Renal pelvis (tissue), 4 donors: ENCODE measurements around the gene ARHGAP11A. TPM values are rescaled to one million over a fixed set of nuclear protein-coding genes. Genes with fewer than 3 reads are reported as not detected.

ENCODE experiments used
- DNase-seq: peaks from one replicate; pipeline ENCODE4 v3.0.0-alpha.2; 2013
- polyA plus RNA-seq, 3 donors: library from polyadenylated mRNA; unstranded; fragments of 120-200 nt; gene quantifications; one replicate each; pipeline ENCODE4 v1.2.1, GENCODE V29; 2013; ENCODE audit not compliant: insufficient read length in 3 of 3

Gene ARHGAP11A
- polyA plus RNA-seq, 3 donors: 31.6 to 35.0 (median 33.3) TPM

DNA sequence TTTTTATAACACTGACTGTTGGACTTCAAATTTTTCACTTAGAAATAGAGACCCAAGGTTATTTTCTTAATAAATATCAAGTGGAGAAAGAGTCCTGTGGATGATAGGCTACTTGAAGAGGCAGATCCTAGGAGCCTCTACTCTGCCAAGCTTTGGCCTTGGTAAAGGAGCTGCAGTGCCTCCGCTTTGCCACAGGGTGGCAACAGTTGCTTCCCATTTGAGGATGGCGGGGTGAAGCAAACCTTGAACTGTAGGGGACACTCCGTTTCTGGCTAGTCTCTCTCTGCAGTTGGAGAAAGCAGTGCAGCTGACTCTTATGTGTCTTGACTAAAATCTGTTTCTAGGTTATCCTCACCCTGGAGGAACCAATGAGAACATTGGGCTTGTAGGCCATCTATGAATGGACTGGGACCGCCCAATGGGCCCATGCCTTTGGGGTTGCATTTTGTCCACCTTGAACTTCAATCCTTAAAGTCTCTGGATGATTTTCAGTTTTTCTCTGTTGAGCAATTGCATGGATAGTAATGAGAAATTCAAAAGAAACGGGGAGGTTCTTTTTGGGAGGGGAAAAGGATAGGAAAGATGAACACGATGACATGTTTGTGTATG, 36.0 kb downstream of the ARHGAP11A start:
- DNase-seq: peak; percentile 31

DNA sequence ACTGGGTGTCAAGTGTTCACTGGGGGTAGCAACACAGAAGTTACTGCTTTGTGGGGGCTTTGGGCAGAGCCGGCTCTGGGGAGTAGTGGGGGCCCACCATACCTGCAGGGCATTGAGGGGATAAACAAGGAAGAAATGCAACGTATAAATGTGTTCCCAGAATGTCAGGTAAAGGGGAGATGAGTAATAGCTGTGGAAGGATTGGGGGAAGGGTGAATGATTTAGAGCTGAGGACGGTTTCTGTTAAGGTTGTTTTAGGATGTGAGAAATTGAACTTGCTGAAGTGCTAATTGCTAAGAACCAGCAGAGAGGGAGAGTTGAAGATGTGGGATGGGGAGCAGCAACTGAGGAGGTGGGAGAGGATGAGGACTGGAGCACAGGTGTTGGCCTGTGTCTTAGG, 36.9 kb downstream of the ARHGAP11A start:
- DNase-seq: no peak

DNA sequence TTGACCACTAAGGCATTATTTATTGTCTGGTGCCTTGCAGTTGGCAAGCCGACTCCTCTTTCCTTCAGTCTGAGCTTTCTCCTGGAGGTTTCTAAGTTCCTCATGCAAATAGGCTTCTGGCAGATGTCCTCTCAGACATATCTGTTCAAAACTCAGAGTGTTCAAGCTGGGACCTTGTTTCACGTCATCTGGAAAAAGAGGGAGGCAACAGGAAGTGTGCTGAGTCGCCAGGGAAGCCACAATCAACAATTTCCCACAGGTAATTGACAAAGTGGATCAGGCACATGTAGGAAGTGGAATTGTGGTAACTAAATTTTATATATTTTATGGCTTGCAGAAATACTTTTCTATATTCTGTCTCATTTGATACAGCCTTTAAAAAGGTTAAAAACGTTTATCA, 40.8 kb downstream of the ARHGAP11A start:
- DNase-seq: no peak

DNA sequence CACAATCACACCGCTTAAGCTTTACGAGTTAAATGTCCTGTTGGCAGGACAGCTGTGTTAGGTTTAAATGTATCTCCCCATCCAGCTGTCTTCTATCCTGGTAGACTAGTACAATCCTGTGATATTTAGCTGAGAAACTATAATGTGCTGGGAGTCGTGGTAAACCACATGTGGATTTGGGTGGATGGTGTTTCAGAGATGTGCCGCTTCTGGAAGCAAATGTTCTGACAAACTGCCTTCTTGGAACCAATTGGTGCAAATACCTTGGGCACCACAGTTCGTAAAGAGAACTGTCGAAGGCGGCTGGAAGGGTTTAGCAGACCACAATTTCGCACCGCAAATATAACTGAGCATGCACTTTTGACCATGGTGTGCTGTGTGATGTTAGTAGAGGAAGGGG, 41.2 kb downstream of the ARHGAP11A start:
- no peak for DNase-seq

DNA sequence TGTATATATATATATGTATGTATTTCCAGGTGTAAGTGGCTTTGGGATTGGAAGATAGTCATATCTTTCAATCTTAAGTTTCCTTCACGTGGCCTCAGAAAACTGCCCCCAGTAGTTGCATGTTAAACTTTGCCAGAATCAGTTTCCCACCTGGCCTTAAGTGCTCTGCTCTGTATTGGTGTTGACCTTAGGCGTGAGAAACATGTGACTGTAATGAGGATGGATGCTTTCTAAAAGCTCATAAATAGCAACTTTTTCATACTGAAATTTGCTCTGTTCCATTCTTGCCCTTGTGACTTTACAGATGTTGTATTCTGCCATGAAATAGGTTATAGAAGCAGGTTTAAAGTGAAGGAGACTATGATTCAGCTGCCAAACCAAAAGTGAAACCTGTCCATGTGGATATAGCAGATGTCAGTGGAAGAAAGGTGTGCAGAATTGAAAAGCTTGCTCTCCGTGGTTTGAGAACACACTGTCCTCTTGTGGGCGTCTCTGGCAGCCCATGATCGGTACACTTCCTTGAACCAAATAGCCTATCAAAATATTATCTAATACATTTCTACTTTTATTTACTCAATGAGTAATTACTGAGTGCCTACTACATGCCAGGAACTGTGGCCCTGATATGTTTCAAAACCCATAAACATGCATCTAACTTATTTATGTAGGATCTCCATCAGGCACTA, 42.0 kb downstream of the ARHGAP11A start:
- DNase-seq: no peak

DNA sequence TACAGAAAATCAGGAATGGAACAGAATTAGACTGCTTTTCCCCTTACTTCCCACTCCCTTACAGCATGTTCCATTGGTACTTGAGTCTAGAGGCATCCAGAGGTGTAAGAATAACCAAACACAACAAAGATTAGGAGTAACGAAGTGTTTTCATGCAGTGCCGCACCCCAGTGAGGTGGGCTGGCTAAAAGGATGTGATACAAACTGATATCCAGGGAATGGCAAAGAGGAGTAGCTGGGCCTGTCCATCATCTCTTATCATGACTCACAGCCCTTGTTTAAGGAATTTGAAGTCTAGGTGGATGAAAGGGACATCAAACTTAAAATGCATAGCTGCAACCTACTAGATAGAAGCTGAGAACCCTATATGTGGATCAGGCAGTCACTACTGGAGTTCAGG, 42.6 kb downstream of the ARHGAP11A start:
- no peak for DNase-seq

DNA sequence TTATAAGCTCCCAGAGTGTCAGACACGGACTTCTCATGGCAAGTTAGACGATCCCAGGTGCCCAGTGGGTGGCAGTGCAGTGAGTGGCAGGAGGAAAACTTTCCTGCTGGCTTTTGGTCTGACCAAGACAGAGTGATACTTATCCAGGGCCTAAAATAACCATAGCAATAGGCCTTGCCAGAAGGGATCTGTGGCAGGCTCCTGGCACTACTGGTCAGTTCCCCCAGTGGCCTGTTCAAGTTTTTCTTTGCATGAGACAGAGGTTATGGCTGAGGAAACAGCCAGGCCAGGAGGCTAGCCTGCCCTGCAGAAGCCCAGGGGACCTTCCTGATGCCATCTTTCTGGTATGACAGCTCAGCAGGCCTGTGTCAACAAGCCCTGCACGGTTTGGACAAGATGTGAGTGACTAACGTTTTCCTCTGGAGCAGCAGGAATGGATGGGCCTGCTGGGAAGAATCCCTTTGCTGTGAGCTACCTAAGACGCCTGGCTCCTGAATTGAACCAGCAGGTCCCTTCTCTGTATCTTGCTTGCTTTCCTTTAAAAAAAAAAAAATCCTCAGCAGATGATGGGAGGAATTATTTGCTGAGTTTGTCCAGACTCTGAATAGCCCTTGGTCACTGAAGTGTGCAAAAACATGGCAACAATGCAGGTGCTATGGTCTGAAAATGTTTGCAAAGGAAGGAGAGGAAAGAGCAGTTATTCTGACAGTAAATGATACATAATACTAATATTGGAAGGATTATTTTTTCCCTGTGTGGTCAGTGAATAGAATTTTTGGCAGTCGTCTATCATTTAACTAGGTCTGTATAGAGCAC, 44.2 kb downstream of the ARHGAP11A start:
- DNase-seq: no peak

DNA sequence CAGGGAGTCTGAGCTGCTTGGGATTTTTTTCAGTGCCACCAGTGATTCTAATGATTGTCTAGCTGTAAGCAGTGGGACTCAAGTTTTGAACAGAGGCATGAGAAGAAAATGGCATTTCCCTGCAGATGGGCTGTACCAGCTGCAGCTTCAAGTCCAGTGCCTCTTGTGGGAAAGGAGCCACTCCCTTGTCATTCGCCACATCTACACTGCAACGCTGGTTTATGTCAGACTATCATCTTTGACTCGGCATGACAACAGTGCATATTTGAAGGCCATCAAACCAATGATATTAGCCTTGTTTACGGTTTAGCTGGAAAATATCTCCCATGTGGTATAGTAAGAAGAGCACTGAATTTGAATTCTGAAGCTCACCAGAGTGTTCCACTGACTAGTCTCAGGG, 48.4 kb downstream of the ARHGAP11A start:
- no peak for DNase-seq

DNA sequence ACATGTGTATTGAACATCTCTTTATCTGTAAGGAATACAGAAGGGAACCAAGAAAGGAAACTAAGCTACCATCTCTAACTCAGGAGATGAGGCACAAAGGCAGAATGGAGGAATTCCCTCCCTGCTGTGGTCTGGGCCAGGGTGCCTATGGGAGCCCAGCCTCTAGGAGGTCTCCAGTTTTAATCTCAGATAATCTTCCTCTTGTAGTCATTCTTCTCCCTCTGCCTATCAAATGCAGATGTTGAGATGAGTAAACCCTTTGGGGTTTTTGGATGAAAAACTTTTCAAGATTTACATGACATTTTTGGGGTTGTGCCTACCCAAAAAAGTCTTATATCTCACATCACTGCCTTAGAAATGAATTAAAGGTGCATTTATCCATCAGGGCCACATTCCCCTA, 49.5 kb downstream of the ARHGAP11A start:
- DNase-seq: no peak

DNA sequence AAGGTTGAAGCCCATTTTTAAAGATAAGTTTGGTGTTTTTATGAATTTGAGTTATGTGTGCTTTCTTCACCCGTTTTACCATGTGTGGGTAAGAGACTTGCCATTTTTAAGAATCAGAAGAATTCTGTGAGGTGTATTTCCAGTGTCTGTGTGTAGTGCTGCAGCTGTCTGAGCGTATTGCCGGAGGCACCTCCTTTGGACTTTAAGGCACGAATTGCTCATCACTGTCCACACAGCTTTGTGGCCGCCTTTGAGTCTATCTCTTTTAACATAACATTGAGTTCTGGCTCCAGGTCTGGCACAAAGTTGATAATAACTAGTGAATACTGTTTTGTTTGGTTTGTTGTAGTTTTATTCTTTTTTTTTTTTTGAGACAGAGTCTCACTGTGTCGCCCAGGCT, 52.0 kb downstream of the ARHGAP11A start:
- DNase-seq: no peak

DNA sequence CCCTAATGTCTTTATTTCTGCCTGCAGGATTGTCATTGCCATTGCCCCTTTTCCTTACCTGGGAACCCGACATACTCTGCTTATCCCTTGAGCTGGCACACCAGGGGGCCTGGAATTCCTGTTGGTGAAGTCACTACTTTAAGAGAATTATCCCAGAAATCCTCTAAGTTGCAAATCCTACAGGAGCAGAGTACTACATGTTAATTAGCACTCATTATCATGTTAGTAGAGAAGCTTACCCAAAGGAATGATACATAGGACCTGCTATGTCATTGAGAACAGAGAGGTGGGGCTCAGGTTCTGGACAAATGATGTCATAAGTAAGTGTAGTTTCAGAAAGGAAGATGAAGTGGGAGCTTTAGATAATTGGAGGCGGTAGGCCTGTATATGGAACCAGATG, 53.6 kb downstream of the ARHGAP11A start:
- DNase-seq: no peak

DNA sequence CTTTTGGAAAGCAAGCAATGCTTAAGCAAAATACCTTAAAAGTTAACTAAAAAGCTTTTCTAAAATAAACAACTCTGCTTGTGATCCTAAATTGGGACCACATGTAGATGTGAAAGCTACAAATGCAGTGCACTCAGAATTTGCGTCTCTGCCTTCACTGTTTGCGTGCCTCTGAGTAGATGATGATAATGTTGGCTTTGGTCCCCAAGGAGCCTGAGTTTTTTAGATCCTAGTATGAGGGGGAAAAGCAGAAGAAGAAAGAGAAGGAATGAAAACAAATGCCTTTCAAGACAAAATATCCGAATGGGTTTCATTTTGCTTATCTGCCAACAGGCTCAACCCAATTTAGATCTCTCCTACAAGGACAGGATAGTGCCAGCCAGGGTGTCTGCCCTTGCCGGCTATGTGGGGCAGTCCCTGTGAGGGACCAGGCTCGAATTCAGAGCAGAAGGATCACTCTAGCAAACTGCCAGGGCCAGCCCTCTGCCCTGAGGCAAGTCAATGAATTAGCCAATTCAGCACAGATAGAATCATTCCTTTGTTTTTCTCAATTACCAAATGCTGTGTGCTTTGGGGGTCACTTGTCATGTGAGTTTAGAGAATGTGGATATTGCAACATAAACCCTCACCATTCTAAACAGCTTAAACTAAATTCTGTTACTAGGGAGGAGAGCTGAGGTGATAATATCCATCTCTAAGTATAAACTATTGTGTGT, 54.8 kb downstream of the ARHGAP11A start:
- no peak for DNase-seq

DNA sequence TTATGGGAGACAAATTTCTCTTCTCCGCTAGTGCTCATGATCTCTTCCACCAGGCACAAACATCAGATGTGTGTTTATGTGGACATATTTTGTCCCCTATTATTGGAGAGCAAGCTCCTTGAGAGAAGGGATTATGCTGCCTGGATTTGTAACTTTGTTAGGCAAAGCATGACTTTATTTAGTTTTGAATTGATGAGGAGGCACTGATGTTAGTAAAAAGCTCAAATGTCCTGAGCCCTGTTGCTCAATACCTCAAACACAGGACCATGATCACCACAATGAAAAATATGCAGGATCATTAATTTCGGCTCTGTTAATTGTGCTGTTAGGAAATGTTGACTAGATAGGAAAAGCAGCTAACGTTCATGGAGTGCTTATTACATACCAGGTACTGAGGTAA, 55.3 kb downstream of the ARHGAP11A start:
- DNase-seq: no peak

DNA sequence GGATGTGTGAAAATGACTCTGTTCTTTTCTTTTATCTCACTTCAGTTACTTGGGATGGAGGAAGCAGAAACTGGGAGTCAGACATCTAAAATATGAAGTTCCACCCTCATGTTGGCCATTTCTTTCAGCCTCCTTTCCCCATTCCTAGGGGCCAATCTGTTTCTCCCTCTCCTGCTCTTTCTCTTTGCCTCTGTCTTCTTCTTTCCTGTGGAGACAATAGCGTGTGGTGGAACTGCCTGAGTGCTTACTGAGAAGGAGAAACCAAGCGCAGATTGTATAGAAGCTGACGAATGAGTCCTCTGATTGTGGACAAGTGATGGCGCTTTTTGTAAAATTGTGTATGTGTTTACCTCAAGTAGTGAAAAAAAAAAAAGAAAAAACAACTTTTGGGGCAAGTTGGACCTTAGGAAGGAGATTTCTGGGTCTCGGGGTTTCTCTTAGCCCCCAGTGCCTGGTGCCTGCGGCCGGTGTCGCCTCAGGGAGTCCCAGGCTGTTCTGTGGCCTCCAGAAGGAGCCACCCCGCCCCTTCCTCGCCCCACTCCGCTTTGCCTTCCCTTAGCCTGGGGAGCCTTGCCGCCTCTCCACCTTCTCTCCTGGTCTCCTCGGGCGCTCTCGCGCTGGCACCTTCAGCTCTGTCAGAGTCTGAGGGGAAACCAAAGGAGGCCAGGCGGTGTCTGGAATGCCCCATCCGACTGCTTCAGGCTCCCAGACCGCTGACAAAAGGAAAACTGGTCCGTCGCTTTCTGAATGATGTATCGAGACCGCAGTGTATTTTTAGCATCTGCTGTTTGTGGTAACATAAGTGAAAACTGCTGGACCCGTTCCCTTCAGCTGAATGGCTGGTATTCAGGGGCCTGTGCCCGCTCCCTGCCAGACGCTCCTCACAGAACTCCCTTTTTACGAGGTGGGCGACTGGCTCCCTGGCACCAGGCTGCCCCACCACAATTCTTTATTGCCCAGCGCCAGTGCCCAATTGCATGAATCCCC, 56.3 kb downstream of the ARHGAP11A start:
- DNase-seq: no peak

DNA sequence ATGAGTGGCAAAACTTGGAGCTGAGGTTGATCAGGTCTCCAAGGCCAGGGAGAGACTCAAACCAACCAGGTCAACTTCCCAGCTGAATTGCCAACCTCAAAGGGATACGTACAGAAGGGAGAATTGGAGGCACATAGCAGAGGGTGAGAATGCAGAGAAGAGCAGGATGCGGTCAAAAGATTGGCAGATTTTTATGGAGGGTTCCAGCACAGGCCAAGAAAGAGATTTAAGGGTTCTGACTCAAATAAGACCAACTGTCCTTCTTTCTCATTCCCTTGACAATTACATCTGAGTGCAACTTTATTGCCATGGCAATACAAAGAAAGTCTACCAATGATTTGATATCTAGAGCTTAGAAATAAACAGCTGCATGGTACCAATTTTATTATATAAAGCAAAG, 59.4 kb downstream of the ARHGAP11A start:
- DNase-seq: no peak

DNA sequence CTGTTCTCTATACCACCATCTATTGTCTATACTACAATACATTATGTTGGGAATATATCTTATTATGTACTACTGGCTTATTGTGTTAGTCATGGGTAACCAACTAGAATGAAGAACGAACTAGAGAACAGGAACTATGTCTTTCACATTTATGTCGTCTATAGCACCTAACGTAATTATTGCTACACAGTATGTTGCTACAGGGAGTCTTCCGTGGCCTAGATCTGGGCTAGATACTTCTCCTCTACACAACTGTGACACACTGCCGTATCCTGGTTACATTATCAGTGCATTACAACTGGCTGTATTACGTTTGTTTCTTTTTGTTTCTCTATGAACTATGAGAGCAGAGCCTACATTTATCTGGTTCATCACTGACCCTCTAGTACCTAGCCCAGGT, 60.2 kb downstream of the ARHGAP11A start:
- no peak for DNase-seq

DNA sequence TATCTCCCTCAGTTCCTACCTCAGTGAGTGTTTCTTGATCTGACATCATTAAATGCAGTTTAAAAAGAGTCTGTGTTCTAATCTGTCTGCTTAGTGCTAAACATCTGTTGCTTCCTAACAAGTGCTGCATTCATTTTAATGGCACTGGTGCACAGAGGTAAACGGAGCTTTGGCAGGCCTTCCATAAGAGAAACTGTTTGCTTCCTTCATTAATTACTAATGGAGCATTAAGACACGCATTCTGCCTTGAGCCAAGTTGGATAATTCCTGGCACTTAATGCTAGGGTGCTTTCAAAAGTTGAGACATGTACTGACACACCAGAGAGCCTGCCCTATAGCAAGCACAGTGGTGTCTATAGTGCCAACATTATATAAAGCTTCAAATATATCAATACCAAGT, 60.9 kb downstream of the ARHGAP11A start:
- DNase-seq: no peak

DNA sequence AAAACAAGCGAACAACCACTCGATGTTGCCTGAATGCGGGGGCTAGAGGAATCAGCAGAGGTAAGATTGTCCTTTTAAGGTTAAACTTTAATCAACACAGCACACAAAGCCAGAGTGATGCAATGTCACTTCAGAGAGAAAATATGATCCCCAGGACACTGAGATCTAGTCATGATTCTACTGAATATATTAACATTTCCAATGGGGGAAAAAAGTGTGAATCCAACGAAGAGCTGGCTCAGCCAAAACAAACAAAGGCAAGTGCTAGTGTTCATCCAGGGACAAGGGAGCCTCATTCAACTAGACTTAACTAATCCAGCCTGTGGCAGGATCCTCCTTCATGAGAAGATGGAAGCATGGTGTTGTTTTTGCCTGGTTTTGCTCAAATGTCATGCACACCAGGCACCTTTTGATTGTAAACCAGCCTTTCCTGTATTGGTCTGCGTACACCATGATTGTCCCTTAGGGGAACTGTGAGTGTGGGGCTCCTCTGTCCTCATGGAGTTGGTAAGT, 62.0 kb downstream of the ARHGAP11A start:
- no peak for DNase-seq

DNA sequence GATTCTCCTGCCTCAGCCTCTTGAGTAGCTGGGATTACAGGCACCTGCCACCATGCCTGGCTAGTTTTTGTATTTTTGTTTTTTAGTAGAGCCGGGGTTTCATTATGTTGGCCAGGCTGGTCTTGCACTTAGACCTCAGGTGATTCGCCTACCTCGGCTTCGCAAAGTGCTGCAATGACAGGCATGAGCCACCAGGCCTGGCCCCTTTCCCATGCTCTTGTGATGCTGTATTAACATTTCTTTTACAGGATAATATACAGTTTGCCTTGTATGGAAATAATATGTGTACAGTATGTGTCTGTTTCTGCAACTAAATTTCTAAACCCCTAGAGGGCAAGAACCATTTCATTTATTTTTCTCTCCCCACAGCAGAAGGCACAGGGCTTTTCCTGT, 64.0 kb downstream of the ARHGAP11A start:
- no peak for DNase-seq

DNA sequence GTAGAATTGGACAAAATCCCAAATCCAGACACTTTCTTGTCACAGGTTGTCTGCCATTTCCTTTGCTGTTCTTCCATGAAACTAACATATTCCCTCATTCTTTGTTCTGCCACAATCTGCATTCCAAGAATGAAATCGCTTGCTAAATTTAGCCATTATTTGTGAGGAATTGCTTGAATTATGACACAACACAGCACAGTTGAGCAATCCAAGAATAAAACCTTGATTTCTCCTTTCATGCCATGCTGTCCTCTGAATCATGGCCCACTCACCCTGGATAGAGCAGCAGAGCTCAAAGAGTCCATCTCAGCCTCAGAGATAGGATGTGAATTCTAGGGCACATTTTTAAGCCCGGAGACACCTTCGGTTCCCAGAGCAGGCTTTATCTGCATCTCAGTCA, 67.3 kb downstream of the ARHGAP11A start:
- DNase-seq: no peak
